PC-3 (cell line): ENCODE measurements around the gene REX1BD.
A peak's percentile ranks its signal among the peaks of the same experiment; 100 is the strongest.

Experiments used
- CTCF ChIP-seq: fragments of 300-600 bp; sonication (generic); conservative IDR thresholded peaks from 2 replicates; pipeline ENCODE4 v1.5.1; 2017; ENCODE audit warnings: antibody characterized with exemption, low read depth, mild to moderate bottlenecking, low read length
- EZH2 ChIP-seq: fragments of 300-600 bp; sonication (generic); IDR thresholded peaks from one replicate; pipeline ENCODE4 v1.6.1; 2017; ENCODE audit warnings: antibody characterized with exemption, mild to moderate bottlenecking, low read length; ENCODE audit not compliant: unreplicated experiment
- EZH2phosphoT487 ChIP-seq: fragments of 300-600 bp; sonication (generic); IDR thresholded peaks from 2 replicates; pipeline ENCODE4 v1.6.1; 2018; ENCODE audit warnings: mild to moderate bottlenecking, antibody characterized with exemption, low read length, borderline replicate concordance

DNA sequence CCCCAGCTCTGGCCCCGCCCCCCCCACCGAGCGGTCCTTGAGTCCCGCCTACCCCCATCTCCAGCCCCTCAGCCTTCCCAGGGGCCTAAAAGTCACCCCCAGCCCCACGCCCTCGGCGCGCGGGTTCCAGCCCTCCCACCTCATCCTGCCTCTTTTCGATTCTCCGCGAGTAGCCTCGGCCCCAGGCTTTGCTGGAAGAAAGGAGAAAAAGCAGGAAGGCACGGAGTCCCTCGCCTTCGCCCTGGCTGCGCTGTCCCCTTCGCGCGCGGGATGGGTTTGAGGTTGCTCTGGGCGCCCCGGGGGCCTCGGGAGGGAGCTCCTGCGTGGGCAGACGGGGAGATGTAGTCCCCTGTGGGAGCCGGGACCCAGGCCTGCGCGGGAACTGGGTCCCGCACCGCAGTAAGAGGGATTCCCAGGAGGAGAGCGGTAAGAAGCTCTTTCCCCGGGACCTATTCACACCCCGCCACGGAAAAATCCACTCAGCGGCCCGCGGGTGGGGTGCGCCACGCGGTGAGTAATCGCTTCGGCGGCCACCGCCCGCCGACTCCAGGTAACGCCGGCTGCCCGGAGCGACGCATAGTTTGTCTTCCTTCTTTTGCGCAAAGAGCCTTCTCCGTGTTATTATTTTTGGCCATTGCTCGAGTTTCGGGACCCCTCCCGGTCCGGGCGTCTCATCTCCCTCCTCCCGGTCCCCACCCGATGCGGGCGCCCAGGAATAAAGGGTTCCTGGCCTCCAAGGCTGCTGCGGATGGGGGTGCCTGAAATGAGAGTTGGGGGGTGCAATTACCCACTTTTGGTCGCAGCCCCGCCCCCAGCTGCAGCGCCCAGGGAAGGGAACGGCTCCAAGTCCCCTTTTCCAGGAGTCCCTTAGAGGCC is 18.9 kb downstream of the REX1BD start:
- TF ChIP-seq CTCF (no peak), EZH2 (peak; percentile 95), EZH2phosphoT487 (no peak)
